A549 (cell line): ENCODE measurements around the gene ERVMER34-1. TPM values are rescaled to one million over a fixed set of nuclear protein-coding genes. Genes with fewer than 3 reads are reported as not detected.

Source experiments
- ATAC-seq, 2 experiments: fragments of 200-7000 bp in 1 of 2; fragments of >200 bp in 1 of 2; cut with Nextera tagmentation in 1 of 2; cut with Tn5 transposase in 1 of 2; 3 replicates each; pipeline versions ENCODE4 v1.8.0 to v1.9.1; 2018 to 2020; ENCODE audit warnings: mild to moderate bottlenecking in 1 of 2, moderate library complexity in 1 of 2
- CTCF ChIA-PET: fragments of 300-600 bp; sonication (Branson Sonifier 250); formaldehyde crosslinking; extraction: SDS; loops from one replicate; lab custom pipeline; 2021; ENCODE audit warnings: antibody characterized with exemption, inconsistent platforms; lab: Yijun Ruan, JAX
- POLR2A ChIA-PET: fragments of 350-600 bp; formaldehyde crosslinking; extraction: SDS; loops from one replicate; lab custom pipeline; 2021; ENCODE audit warnings: antibody characterized with exemption, inconsistent platforms; lab: Yijun Ruan, JAX
- DNase-seq, 2 experiments: peaks; one replicate each; pipeline versions ENCODE4 v3.0.0 to v3.0.0-alpha.2; 2011 to 2016; ENCODE audit warnings: low read depth in 1 of 2, low spot score in 1 of 2
- FAIRE-seq: peaks from 2 replicates; lab custom pipeline; 2011; peaks lifted over from hg19 to GRCh38; lab: Jason Lieb, UNC
- H3K27ac ChIP-seq, 2 experiments: fragments of >200 bp; sonication (Bioruptor Twin); formaldehyde crosslinking; 3 replicates each; pipeline ENCODE4 v1.5.1; 2016 to 2017
- H3K4me1 ChIP-seq: fragments of >200 bp; sonication (Bioruptor Twin); formaldehyde crosslinking; 3 replicates; pipeline ENCODE4 v1.6.1; 2016
- H3K4me2 ChIP-seq: fragments of >200 bp; sonication (Bioruptor Twin); formaldehyde crosslinking; 3 replicates; pipeline ENCODE4 v1.6.1; 2016
- H3K4me3 ChIP-seq: fragments of >200 bp; sonication (Bioruptor Twin); formaldehyde crosslinking; 3 replicates; pipeline ENCODE4 v1.5.1; 2016
- H3K9me3 ChIP-seq: fragments of >200 bp; sonication (Bioruptor Twin); formaldehyde crosslinking; 3 replicates; pipeline ENCODE4 v1.6.1; 2016
- CBX8 ChIP-seq: fragments of 200-600 bp; sonication (generic); IDR thresholded peaks from 2 replicates; pipeline ENCODE4 v1.6.1; 2016
- CEBPB ChIP-seq, 2 experiments: fragments of >200 bp in 1 of 2; sonication (Bioruptor Twin) in 1 of 2; formaldehyde crosslinking in 1 of 2; IDR thresholded peaks; 2 replicates each; pipeline ENCODE4 v1.6.1; 2012 to 2016
- FOSB ChIP-seq: fragments of 250-450 bp; sonication (Bioruptor Pico); IDR thresholded peaks from 2 replicates; pipeline ENCODE4 v1.5.0; 2020; ENCODE audit warnings: mild to moderate bottlenecking, moderate library complexity
- FOSL2 ChIP-seq, 2 experiments: fragments of 450-650 bp in 1 of 2; fragments of >200 bp in 1 of 2; sonication (Bioruptor Twin) in 1 of 2; formaldehyde crosslinking; IDR thresholded peaks; 2 replicates each; pipeline versions ENCODE4 v1.5.0 to v1.6.1; 2016 to 2020; ENCODE audit warnings: mild to moderate bottlenecking in 1 of 2, moderate library complexity in 1 of 2
- FOXS1 ChIP-seq: fragments of 250-450 bp; sonication (Bioruptor Pico); IDR thresholded peaks from 2 replicates; pipeline ENCODE4 v1.5.0; 2020; ENCODE audit warnings: mild to moderate bottlenecking, moderate library complexity
- GATA3 ChIP-seq: IDR thresholded peaks from 2 replicates; pipeline ENCODE4 v1.6.1; 2012; ENCODE audit warnings: borderline replicate concordance
- JUN ChIP-seq, 2 experiments: fragments of >200 bp; sonication (Bioruptor Twin); formaldehyde crosslinking; IDR thresholded peaks; 2 replicates in 1 of 2; 3 replicates in 1 of 2; pipeline ENCODE4 v1.6.1; 2016 to 2017
- KDM1A ChIP-seq: fragments of 200-600 bp; sonication (generic); IDR thresholded peaks from 2 replicates; pipeline ENCODE4 v1.6.1; 2016; ENCODE audit warnings: low read depth, mild to moderate bottlenecking
- MAZ ChIP-seq: fragments of 150-350 bp; IDR thresholded peaks from 2 replicates; pipeline ENCODE4 v1.6.1; 2014; ENCODE audit warnings: antibody characterized with exemption, low read depth, low read length, borderline replicate concordance
- MYC ChIP-seq: IDR thresholded peaks from 2 replicates; pipeline ENCODE4 v1.6.1; 2012; ENCODE audit warnings: mild to moderate bottlenecking, inconsistent platforms, low read length, improper control_type of control experiment, borderline replicate concordance
- PHF8 ChIP-seq: fragments of 200-600 bp; sonication (generic); IDR thresholded peaks from 2 replicates; pipeline ENCODE4 v1.6.1; 2016; ENCODE audit warnings: low read depth, mild to moderate bottlenecking, antibody characterized with exemption, moderate library complexity, borderline replicate concordance
- POLR2A ChIP-seq: IDR thresholded peaks from 2 replicates; pipeline ENCODE4 v1.6.1; 2012; ENCODE audit warnings: mild to moderate bottlenecking, low read length
- POLR2AphosphoS2 ChIP-seq: conservative IDR thresholded peaks from 2 replicates; pipeline ENCODE4 v1.6.1; 2012; ENCODE audit warnings: low read length, improper control_type of control experiment, inconsistent platforms
- SMC3 ChIP-seq: fragments of >200 bp; sonication (Bioruptor Twin); formaldehyde crosslinking; IDR thresholded peaks from 3 replicates; pipeline ENCODE4 v1.6.1; 2018; ENCODE audit warnings: inconsistent platforms
- TFCP2L1 ChIP-seq: fragments of 250-450 bp; sonication (Bioruptor Pico); IDR thresholded peaks from 2 replicates; pipeline ENCODE4 v1.5.0; 2021; ENCODE audit warnings: mild to moderate bottlenecking
- ZC3H11A ChIP-seq: fragments of 450-650 bp; IDR thresholded peaks from 2 replicates; pipeline ENCODE4 v1.6.1; 2014; ENCODE audit warnings: antibody characterized with exemption, mild to moderate bottlenecking
- WGBS: methylation state at CpG from one replicate; pipeline ENCODE4 v1.1.6; 2017; ENCODE audit errors: missing lambda C conversion rate; 5-methylcytosine and 5-hydroxymethylcytosine counted together
- polyA plus RNA-seq, 4 experiments: library from polyadenylated mRNA; depleted of rRNA in 3 of 4; stranded (reverse); fragments of >200 nt; fragmentation: RNase III in 1 of 4; extraction: RNeasy Plus Mini Kit Qiagen cat#74134 plus additional on column Dnase treatment in 1 of 4; gene quantifications; 2 replicates in 3 of 4; 3 replicates in 1 of 4; pipeline ENCODE4 v1.2.3, GENCODE V29; 2011 to 2017
- TF ChIP-seq, protein P1 (sequence below): fragments of 450-650 bp; IDR thresholded peaks from 2 replicates; pipeline ENCODE4 v1.6.1; 2014; ENCODE audit warnings: antibody characterized with exemption
- TF ChIP-seq, protein P2 (sequence below): IDR thresholded peaks from 2 replicates; pipeline ENCODE4 v1.6.1; 2012
- TF ChIP-seq, protein P3 (sequence below): fragments of >200 bp; sonication (Bioruptor Twin); formaldehyde crosslinking; IDR thresholded peaks from 3 replicates; pipeline ENCODE4 v1.6.1; 2016
- TF ChIP-seq, protein P4 (sequence below): IDR thresholded peaks from 2 replicates; pipeline ENCODE4 v1.6.1; 2012; ENCODE audit warnings: low read depth, borderline replicate concordance

ERVMER34-1 gene
- polyA plus RNA-seq, 2 of the 4 experiments (the other 2 are of a cell fraction), result 0.41 to 0.59 TPM

DNA sequence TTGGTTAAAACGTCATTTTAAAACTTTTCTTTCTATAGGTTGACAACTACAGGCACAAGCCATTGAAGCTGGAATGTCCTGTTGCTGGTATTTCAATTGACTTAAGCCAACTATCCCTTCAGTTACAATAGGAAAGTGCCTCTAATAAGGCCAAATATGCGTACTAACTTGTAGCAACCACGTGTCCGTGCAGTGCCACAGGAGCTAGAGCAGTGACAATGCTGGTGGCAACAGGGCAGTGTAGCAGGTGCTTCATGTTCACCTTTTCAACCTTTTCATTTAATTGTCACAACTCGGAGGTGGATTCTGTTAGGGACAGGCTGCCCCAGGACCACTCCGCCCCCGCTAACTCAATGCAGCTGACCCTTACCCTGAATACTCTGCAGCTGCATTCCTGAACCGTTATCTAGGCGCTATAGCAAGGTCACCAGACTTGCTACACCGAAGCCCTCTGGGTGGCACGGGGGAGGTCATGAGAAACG, 37.7 kb downstream of the ERVMER34-1 start:
- Histone ChIP-seq H3K4me1 (peaks cover 23% of the 10 kb centered on the region), H3K4me2 (peak overlapping the region; percentile 73), H3K4me3 (peak overlapping the region; percentile 88), H3K9me3 (no peaks in the 10 kb centered on the region), H3K27ac (peak overlapping the region; percentile 88 to 97)
- TF ChIP-seq KDM1A, result no peak
- no peak for TF ChIP-seq ZC3H11A
- TF ChIP-seq TFCP2L1 (CRISPR knock-in tag), result no peak
- no peak for TF ChIP-seq GATA3
- no peak for TF ChIP-seq CEBPB (IDR thresholded peaks at IDR 0.05)
- no peak for TF ChIP-seq FOXS1 (CRISPR knock-in tag)
- TF ChIP-seq SMC3, result no peak
- no peak for TF ChIP-seq FOSB (CRISPR knock-in tag)
- CTCF ChIA-PET, result interaction anchor here (0.7 to 1.0 kb wide), 2 partner anchors 12 to 1520 kb away, joined by 4 to 6 read pairs; no protein-coding TSS in a partner anchor
- FAIRE-seq (no peak), ATAC-seq (no peak), DNase-seq (no peak)
- WGBS, result 74% methylated on average over 12 of the region's 12 CpGs
- POLR2A ChIA-PET, result interaction anchor here (1.0 to 2.5 kb wide), 2 partner anchors 9 to 13 kb away, joined by 3 to 41 read pairs; no protein-coding TSS in a partner anchor

DNA sequence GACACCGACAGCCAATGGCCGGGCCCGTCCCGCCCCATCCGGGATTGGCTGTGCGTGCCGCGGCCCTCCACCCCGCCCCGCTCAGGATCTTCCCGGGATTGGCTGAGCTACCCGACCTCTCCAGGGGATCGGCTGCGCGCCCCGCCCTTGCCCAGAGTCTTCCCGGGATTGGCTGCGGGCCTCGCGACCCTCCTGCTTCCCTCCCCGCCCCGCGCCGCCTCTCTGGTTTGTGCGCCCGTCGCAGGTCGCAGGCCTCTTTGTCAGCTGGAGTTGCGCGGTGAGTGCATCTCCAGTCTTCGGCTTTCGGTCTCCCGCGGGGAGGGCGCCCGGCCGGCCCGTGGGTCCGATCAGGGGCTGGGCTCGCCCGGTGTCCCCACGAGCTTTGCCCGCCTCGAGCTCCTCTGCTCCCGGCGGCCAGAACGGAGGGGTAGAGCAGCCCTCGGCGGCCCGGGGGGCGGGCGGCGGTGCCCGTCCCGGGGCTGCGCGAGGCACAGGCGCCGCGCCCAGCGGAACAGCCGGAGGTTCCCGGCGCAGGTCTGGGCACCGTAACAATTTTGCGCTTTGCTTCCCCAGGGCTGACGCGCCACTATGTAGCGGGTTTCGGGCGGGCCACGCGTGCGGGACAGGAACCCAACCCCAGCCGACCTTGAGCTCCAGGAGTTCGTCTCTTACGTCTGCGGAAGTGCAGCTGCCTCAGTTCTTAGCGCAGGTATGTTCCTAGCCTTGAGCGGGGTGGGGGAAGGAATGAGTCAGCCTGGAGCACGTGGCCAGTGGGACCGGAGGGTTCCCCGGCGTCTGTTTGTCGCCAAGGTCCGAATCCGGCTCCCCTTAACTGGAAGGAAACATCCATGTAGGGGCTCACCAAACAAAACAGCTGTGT, 38.7 kb downstream of the ERVMER34-1 start:
- peaks cover 23% of the 10 kb centered on the region for H3K4me1 ChIP-seq
- ATAC-seq (peak; percentile 98 to 99), FAIRE-seq (no peak), DNase-seq (peak; percentile 81 to 92)
- 3% methylated on average over 13 of the region's 87 CpGs for WGBS
- peak; percentile 77 for TF ChIP-seq MYC
- TF ChIP-seq, protein P1, sequence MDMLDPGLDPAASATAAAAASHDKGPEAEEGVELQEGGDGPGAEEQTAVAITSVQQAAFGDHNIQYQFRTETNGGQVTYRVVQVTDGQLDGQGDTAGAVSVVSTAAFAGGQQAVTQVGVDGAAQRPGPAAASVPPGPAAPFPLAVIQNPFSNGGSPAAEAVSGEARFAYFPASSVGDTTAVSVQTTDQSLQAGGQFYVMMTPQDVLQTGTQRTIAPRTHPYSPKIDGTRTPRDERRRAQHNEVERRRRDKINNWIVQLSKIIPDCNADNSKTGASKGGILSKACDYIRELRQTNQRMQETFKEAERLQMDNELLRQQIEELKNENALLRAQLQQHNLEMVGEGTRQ, result peak; percentile 52; the same call in 1 of the 2 replicates
- TF ChIP-seq FOSB (CRISPR knock-in tag), result no peak
- TF ChIP-seq, protein P2, sequence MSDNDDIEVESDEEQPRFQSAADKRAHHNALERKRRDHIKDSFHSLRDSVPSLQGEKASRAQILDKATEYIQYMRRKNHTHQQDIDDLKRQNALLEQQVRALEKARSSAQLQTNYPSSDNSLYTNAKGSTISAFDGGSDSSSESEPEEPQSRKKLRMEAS, result peak; percentile 77
- TF ChIP-seq, protein P3, sequence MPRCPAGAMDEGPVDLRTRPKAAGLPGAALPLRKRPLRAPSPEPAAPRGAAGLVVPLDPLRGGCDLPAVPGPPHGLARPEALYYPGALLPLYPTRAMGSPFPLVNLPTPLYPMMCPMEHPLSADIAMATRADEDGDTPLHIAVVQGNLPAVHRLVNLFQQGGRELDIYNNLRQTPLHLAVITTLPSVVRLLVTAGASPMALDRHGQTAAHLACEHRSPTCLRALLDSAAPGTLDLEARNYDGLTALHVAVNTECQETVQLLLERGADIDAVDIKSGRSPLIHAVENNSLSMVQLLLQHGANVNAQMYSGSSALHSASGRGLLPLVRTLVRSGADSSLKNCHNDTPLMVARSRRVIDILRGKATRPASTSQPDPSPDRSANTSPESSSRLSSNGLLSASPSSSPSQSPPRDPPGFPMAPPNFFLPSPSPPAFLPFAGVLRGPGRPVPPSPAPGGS, result peak; percentile 71; the same call in 2 of the 3 replicates
- TF ChIP-seq MAZ, result no peak
- peak in 1 of 2 experiments; percentile 79; a peak in 3 of 5 replicates for TF ChIP-seq JUN (IDR thresholded peaks at IDR 0.05)
- TF ChIP-seq FOSL2 (IDR thresholded peaks at IDR 0.05), result no peak
- peak; percentile 51 for TF ChIP-seq FOSL2 (CRISPR knock-in tag; IDR thresholded peaks at IDR 0.05)
- TF ChIP-seq PHF8, result peak; percentile 57; the same call in 1 of the 2 replicates
- peak; percentile 60 for TF ChIP-seq POLR2A
- TF ChIP-seq POLR2AphosphoS2, result no peak
- TF ChIP-seq, protein P4, sequence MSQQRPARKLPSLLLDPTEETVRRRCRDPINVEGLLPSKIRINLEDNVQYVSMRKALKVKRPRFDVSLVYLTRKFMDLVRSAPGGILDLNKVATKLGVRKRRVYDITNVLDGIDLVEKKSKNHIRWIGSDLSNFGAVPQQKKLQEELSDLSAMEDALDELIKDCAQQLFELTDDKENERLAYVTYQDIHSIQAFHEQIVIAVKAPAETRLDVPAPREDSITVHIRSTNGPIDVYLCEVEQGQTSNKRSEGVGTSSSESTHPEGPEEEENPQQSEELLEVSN, result peak; percentile 47; the same call in 1 of the 2 replicates
- no peak for TF ChIP-seq CBX8
- H3K4me3 ChIP-seq, result peak overlapping the region; percentile 88
- ChIA-PET CTCF (interaction anchor here (0.7 to 1.2 kb wide), 3 partner anchors 10 to 1521 kb away, joined by 4 to 6 read pairs (median 4); no protein-coding TSS in a partner anchor), POLR2A (interaction anchor here (1.0 to 2.5 kb wide), 6 partner anchors 10 to 653 kb away, joined by 3 to 41 read pairs (median 3); partner anchors contain the start of gene SCFD2)
- peak overlapping the region; percentile 84 for H3K4me2 ChIP-seq
- peak overlapping the region; percentile 88 to 97 for H3K27ac ChIP-seq
- no peaks in the 10 kb centered on the region for H3K9me3 ChIP-seq
